Adrenal gland (tissue), 12 donors: ENCODE measurements around the gene DLGAP1. TPM values are rescaled to one million over a fixed set of nuclear protein-coding genes. Genes with fewer than 3 reads are reported as not detected.

Experiments
- DNase-seq, 7 donors: peaks; one replicate each; pipeline ENCODE4 v3.0.0-alpha.2; 2019 to 2020
- H3K27ac ChIP-seq, 5 donors: fragments of 200-600 bp; sonication (generic) in 4 of 5; 1 replicate in 3 of 5; 2 replicates in 2 of 5; pipeline versions ENCODE4 v1.5.1 to v1.8.0; 2016 to 2020; ENCODE audit warnings: mild to moderate bottlenecking in 1 of 5
- H3K27me3 ChIP-seq: fragments of 200-600 bp; 2 replicates; pipeline ENCODE4 v1.8.0; 2021
- H3K36me3 ChIP-seq, 2 donors: fragments of 200-600 bp; replicated peaks in 1 of 2; 1 replicate in 1 of 2; 2 replicates in 1 of 2; pipeline versions ENCODE4 v1.5.1 to v1.8.0; 2018 to 2022
- H3K4me1 ChIP-seq, 2 donors: fragments of 200-600 bp; replicated peaks in 1 of 2; 1 replicate in 1 of 2; 2 replicates in 1 of 2; pipeline versions ENCODE4 v1.5.1 to v1.8.0; 2018 to 2021
- H3K4me3 ChIP-seq, 4 donors: fragments of 200-600 bp; sonication (generic) in 3 of 4; one replicate each; pipeline ENCODE4 v1.5.1; 2016 to 2018
- H3K9me3 ChIP-seq, 3 donors: fragments of 200-600 bp; sonication (generic) in 1 of 3; replicated peaks in 1 of 3; 1 replicate in 2 of 3; 2 replicates in 1 of 3; pipeline versions ENCODE4 v1.5.1 to v1.8.0; 2016 to 2021
- CTCF ChIP-seq, 6 experiments: fragments of 450-650 bp in 4 of 6; fragments of 200-600 bp in 2 of 6; sonication (generic) in 1 of 6; IDR thresholded peaks; 1 replicate in 5 of 6; 2 replicates in 1 of 6; pipeline versions ENCODE4 v1.5.1 to v1.8.0; 2016 to 2021; ENCODE audit warnings: antibody characterized with exemption in 6 of 6, mild to moderate bottlenecking in 2 of 6, moderate library complexity in 1 of 6
- POLR2A ChIP-seq, 2 donors: fragments of 450-650 bp; IDR thresholded peaks; one replicate each; pipeline ENCODE4 v1.6.1; 2017; ENCODE audit warnings: antibody characterized with exemption in 2 of 2, mild to moderate bottlenecking in 2 of 2, moderate library complexity in 1 of 2
- WGBS, 4 donors: extraction: QIAGEN DNeasy Blood & Tissue Kit in 2 of 4; methylation state at CpG; one replicate each; pipeline versions ENCODE4 v1.1.5 to v1.1.7; 2013 to 2017; 5-methylcytosine and 5-hydroxymethylcytosine counted together
- intact Hi-C, 2 donors: fragments of 100-400 bp; cut with DNase I; formaldehyde crosslinking; loops; one replicate each; pipeline versions ENCODE4 v1.14.1 to v1.15.0; 2022 to 2023
- polyA plus RNA-seq, 3 donors: library from polyadenylated mRNA; stranded (reverse); fragments of 200-250 nt in 2 of 3; fragments of 350-450 nt in 1 of 3; fragmentation: Illumina TruSeq in 1 of 3; extraction: RNeasy Lipid Tissue Mini Kit (QIAGEN cat#74804) in 1 of 3; gene quantifications; one replicate each; pipeline ENCODE4 v1.2.3, GENCODE V29; 2013 to 2014
- total RNA-seq, 9 donors: library from RNA; depleted of rRNA in 4 of 9; stranded (reverse); fragments of >200 nt in 4 of 9; fragments of 120-200 nt in 1 of 9; fragmentation: NEBNext Ultra II Directional in 1 of 9; extraction: Animal tissue kit (Norgen Biotek cat#: 25700) in 1 of 9; gene quantifications; one replicate each; pipeline versions ENCODE4 v1.1.0 to v1.2.4, GENCODE V29; 2013 to 2023
- donor health status: healthy with polysubstance abuse.
- donor health status: Bipolar disorder and iron deficiency.
- donor health status: DM: yes; HTN: yes; CAD: no.
- donor health status: DM: no; HTN: no; CAD: no.
- donor health status: DM: no; HTN: no; CAD: no.
- donor health status: DM: yes; HTN: yes; CAD: no.

The DLGAP1 gene
- total and polyA plus RNA-seq, 12 donors: 1.7 to 30.9 (median 12.9) TPM

- 88 to 94% (median 91%) methylated on average over 5 of the region's 5 CpGs for WGBS, 4 donors
- H3K4me1 ChIP-seq: no peaks in the 10 kb centered on the region
These were observed 775.9 kb downstream of the DLGAP1 start for GRCh38 chr18:3679241-3679640.

GRCh38 chr18:3675994-3676393 is 779.1 kb downstream of the DLGAP1 start:
- WGBS, 4 donors: 97 to 98% (median 97%) methylated on average over 6 to 8 of the region's 8 CpGs
- TF ChIP-seq CTCF (IDR thresholded peaks at IDR 0.05) (no peak), POLR2A (IDR thresholded peaks at IDR 0.05) (no peak)
- no peaks in the 10 kb centered on the region for H3K4me1 ChIP-seq
- no peak for DNase-seq
- H3K27me3 ChIP-seq: no peaks in the 10 kb centered on the region
- intact Hi-C loops: no loop called here
- H3K9me3 ChIP-seq: no peaks in the 10 kb centered on the region
- H3K36me3 ChIP-seq: no peaks in the 10 kb centered on the region
- H3K27ac ChIP-seq: no peak overlapping the region
- no peak overlapping the region for H3K4me3 ChIP-seq

More at GRCh38 chr18:3679241-3679640, 775.9 kb downstream of the DLGAP1 start:
- intact Hi-C loops: no loop called here
- Histone ChIP-seq H3K9me3 (no peaks in the 10 kb centered on the region), H3K27me3 (no peaks in the 10 kb centered on the region), H3K36me3 (no peaks in the 10 kb centered on the region), H3K27ac (no peak overlapping the region), H3K4me3 (no peak overlapping the region)
- DNase-seq: no peak
- no peak for TF ChIP-seq CTCF (IDR thresholded peaks at IDR 0.05)
- no peak for TF ChIP-seq POLR2A (IDR thresholded peaks at IDR 0.05)

- no peak for DNase-seq
- H3K4me1 ChIP-seq: no peaks in the 10 kb centered on the region
These were observed 779.7 kb downstream of the DLGAP1 start for GRCh38 chr18:3675446-3675845.

GRCh38 chr18:3671176-3671575 is 783.9 kb downstream of the DLGAP1 start:
- Histone ChIP-seq H3K4me3 (no peak overlapping the region), H3K27ac (no peak overlapping the region), H3K4me1 (peaks cover 0 to 4% of the 10 kb centered on the region in 2 donors), H3K9me3 (no peaks in the 10 kb centered on the region), H3K27me3 (no peaks in the 10 kb centered on the region), H3K36me3 (no peaks in the 10 kb centered on the region)
- TF ChIP-seq POLR2A (IDR thresholded peaks at IDR 0.05) (no peak), CTCF (IDR thresholded peaks at IDR 0.05) (no peak)
- 72 to 81% (median 77%) methylated on average over 2 of the region's 2 CpGs for WGBS, 4 donors
- intact Hi-C loops: no loop called here
- DNase-seq: no peak

More at GRCh38 chr18:3675446-3675845, 779.7 kb downstream of the DLGAP1 start:
- TF ChIP-seq POLR2A (IDR thresholded peaks at IDR 0.05): no peak
- TF ChIP-seq CTCF (IDR thresholded peaks at IDR 0.05): no peak
- no peak overlapping the region for H3K4me3 ChIP-seq
- 88 to 96% (median 94%) methylated on average over 3 of the region's 3 CpGs for WGBS, 4 donors
- H3K27me3 ChIP-seq: no peaks in the 10 kb centered on the region
- intact Hi-C loops: no loop called here
- H3K27ac ChIP-seq: no peak overlapping the region
- H3K9me3 ChIP-seq: no peaks in the 10 kb centered on the region
- no peaks in the 10 kb centered on the region for H3K36me3 ChIP-seq
